Stomach smooth muscle (tissue), 2 donors: ENCODE results near the gene HOXC5.

Experiments used
- H3K27ac ChIP-seq: one replicate; pipeline ENCODE4 v1.7.0; 2013; ENCODE audit warnings: mild to moderate bottlenecking, low read length, inconsistent platforms
- H3K27me3 ChIP-seq, 2 donors: one replicate each; pipeline ENCODE4 v1.7.0; 2013; ENCODE audit warnings: low read length in 2 of 2; ENCODE audit not compliant: insufficient read depth in 2 of 2, control insufficient read depth in 1 of 2
- H3K36me3 ChIP-seq, 2 donors: one replicate each; pipeline ENCODE4 v1.7.0; 2013; ENCODE audit warnings: low read length in 2 of 2; ENCODE audit not compliant: control insufficient read depth in 2 of 2, insufficient read depth in 2 of 2
- H3K4me1 ChIP-seq: one replicate; pipeline ENCODE4 v1.7.0; 2013; ENCODE audit warnings: low read length; ENCODE audit not compliant: control insufficient read depth, insufficient read depth
- H3K4me3 ChIP-seq, 2 donors: one replicate each; pipeline ENCODE4 v1.7.0; 2013; ENCODE audit warnings: low read length in 2 of 2
- H3K9ac ChIP-seq, 2 donors: one replicate each; pipeline ENCODE4 v1.7.0; 2013; ENCODE audit warnings: low read length in 2 of 2, mild to moderate bottlenecking in 1 of 2
- H3K9me3 ChIP-seq, 2 donors: one replicate each; pipeline ENCODE4 v1.7.0; 2013; ENCODE audit warnings: low read length in 2 of 2; ENCODE audit not compliant: control insufficient read depth in 2 of 2
- donor health status: healthy.
- donor health status: Pancreatic carcinoma.

HOXC5 gene

GRCh38 chr12:54053751-54054741 lies 21.2 kb downstream of the HOXC5 start, which contains the start of gene HOXC4:
Gene HOXC4, plus strand, starts transcription at chr12:54053835. Its CDS starts 88 bp downstream, at chr12:54053923.
- H3K4me3 ChIP-seq, result peak within 1 kb of the TSS; percentile 74 to 82
- H3K36me3 ChIP-seq, result no peaks in the 10 kb centered on the region
- H3K4me1 ChIP-seq, result peaks cover 10% of the 10 kb centered on the region
- H3K9ac ChIP-seq, result peak within 1 kb of the TSS; percentile 25 to 55
- H3K27me3 ChIP-seq, result peaks cover 30 to 45% of the 10 kb centered on the region in 2 donors
- H3K9me3 ChIP-seq, result no peaks in the 10 kb centered on the region
- H3K27ac ChIP-seq, result peak within 1 kb of the TSS; percentile 18

- Histone ChIP-seq H3K9ac (peak overlapping the region in 1 of 2 donors; percentile 29), H3K4me3 (peak overlapping the region; percentile 52 to 82), H3K36me3 (no peaks in the 10 kb centered on the region), H3K27ac (no peak overlapping the region), H3K4me1 (peaks cover 10% of the 10 kb centered on the region), H3K27me3 (peaks cover 29 to 39% of the 10 kb centered on the region in 2 donors), H3K9me3 (no peaks in the 10 kb centered on the region)
Measured at GRCh38 chr12:54054742-54055194, 21.9 kb downstream of the HOXC5 start.

GRCh38 chr12:54055552-54055951 lies 22.7 kb downstream of the HOXC5 start:
- H3K27me3 ChIP-seq, result peaks cover 30 to 32% of the 10 kb centered on the region in 2 donors

GRCh38 chr12:54056110-54056509 lies 23.3 kb downstream of the HOXC5 start:
- peaks cover 27 to 29% of the 10 kb centered on the region in 2 donors for H3K27me3 ChIP-seq
- H3K27ac ChIP-seq, result no peak overlapping the region
- H3K4me3 ChIP-seq, result no peak overlapping the region
- no peak overlapping the region for H3K9ac ChIP-seq
- no peaks in the 10 kb centered on the region for H3K9me3 ChIP-seq
- H3K4me1 ChIP-seq, result peaks cover 10% of the 10 kb centered on the region
- H3K36me3 ChIP-seq, result no peaks in the 10 kb centered on the region

More at GRCh38 chr12:54055552-54055951, 22.7 kb downstream of the HOXC5 start:
- Histone ChIP-seq H3K9me3 (no peaks in the 10 kb centered on the region), H3K4me1 (peaks cover 10% of the 10 kb centered on the region), H3K36me3 (no peaks in the 10 kb centered on the region), H3K9ac (no peak overlapping the region), H3K4me3 (peak overlapping the region in 1 of 2 donors; percentile 8), H3K27ac (no peak overlapping the region)

GRCh38 chr12:54058128-54058768 lies 25.4 kb downstream of the HOXC5 start:
- Histone ChIP-seq H3K36me3 (no peaks in the 10 kb centered on the region), H3K27ac (no peak overlapping the region), H3K4me1 (peaks cover 2% of the 10 kb centered on the region), H3K9ac (no peak overlapping the region), H3K27me3 (peaks cover 15 to 20% of the 10 kb centered on the region in 2 donors), H3K9me3 (no peaks in the 10 kb centered on the region), H3K4me3 (no peak overlapping the region)

GRCh38 chr12:54059668-54060067 lies 26.8 kb downstream of the HOXC5 start:
- Histone ChIP-seq H3K9me3 (no peaks in the 10 kb centered on the region), H3K27ac (no peak overlapping the region), H3K27me3 (peaks cover 11 to 20% of the 10 kb centered on the region in 2 donors), H3K4me1 (no peaks in the 10 kb centered on the region), H3K4me3 (no peak overlapping the region), H3K36me3 (no peaks in the 10 kb centered on the region), H3K9ac (no peak overlapping the region)

GRCh38 chr12:54060174-54060974 lies 27.5 kb downstream of the HOXC5 start:
- Histone ChIP-seq H3K27ac (no peak overlapping the region), H3K36me3 (no peaks in the 10 kb centered on the region), H3K4me3 (no peak overlapping the region), H3K9me3 (no peaks in the 10 kb centered on the region), H3K9ac (no peak overlapping the region), H3K27me3 (peaks cover 9 to 19% of the 10 kb centered on the region in 2 donors), H3K4me1 (no peaks in the 10 kb centered on the region)

- peaks cover 9 to 25% of the 10 kb centered on the region in 2 donors for H3K27me3 ChIP-seq
- H3K9me3 ChIP-seq, result no peaks in the 10 kb centered on the region
Measured at GRCh38 chr12:54060975-54061778, 28.3 kb downstream of the HOXC5 start.

GRCh38 chr12:54065677-54066076 lies 32.8 kb downstream of the HOXC5 start:
- peaks cover 2 to 23% of the 10 kb centered on the region in 2 donors for H3K27me3 ChIP-seq
- H3K9me3 ChIP-seq, result no peaks in the 10 kb centered on the region
- no peaks in the 10 kb centered on the region for H3K4me1 ChIP-seq
- no peak overlapping the region for H3K9ac ChIP-seq
- no peak overlapping the region for H3K27ac ChIP-seq
- H3K36me3 ChIP-seq, result no peaks in the 10 kb centered on the region
- H3K4me3 ChIP-seq, result no peak overlapping the region

More at GRCh38 chr12:54060975-54061778, 28.3 kb downstream of the HOXC5 start:
- Histone ChIP-seq H3K4me1 (no peaks in the 10 kb centered on the region), H3K27ac (no peak overlapping the region), H3K4me3 (no peak overlapping the region), H3K9ac (no peak overlapping the region), H3K36me3 (no peaks in the 10 kb centered on the region)
